ENCODE data around the gene MYO5C.

DNA sequence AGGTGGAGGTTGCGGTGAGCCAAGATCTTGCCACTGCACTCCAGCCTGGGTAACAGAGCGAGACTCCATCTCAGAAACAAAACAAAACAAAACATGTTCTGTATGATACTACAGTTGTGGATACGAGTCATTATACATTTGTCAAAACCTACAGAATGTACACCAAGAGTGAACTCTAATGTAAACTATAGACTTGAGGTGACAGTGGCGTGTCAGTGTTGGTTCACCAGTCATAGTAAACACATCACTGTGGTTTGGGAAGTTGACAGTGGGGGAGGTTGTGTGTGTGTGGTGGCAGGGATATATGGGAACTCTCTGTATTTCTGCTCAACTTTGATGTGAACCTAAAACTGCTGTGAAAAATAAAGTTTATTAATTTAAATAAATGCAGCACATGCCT lies 71.4 kb downstream of the MYO5C start:
- TF ChIP-seq, protein P1, sequence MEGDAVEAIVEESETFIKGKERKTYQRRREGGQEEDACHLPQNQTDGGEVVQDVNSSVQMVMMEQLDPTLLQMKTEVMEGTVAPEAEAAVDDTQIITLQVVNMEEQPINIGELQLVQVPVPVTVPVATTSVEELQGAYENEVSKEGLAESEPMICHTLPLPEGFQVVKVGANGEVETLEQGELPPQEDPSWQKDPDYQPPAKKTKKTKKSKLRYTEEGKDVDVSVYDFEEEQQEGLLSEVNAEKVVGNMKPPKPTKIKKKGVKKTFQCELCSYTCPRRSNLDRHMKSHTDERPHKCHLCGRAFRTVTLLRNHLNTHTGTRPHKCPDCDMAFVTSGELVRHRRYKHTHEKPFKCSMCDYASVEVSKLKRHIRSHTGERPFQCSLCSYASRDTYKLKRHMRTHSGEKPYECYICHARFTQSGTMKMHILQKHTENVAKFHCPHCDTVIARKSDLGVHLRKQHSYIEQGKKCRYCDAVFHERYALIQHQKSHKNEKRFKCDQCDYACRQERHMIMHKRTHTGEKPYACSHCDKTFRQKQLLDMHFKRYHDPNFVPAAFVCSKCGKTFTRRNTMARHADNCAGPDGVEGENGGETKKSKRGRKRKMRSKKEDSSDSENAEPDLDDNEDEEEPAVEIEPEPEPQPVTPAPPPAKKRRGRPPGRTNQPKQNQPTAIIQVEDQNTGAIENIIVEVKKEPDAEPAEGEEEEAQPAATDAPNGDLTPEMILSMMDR (conservative IDR thresholded peaks at IDR 0.05; ENCODE audit: low read depth, low read length), result no peak
- TF ChIP-seq MXI1 (IDR thresholded peaks at IDR 0.05; ENCODE audit: borderline replicate concordance, low read depth, low read length) (no peak), CEBPB (IDR thresholded peaks at IDR 0.05; ENCODE audit: low read depth, low read length) (no peak), POLR2A (IDR thresholded peaks at IDR 0.05; ENCODE audit: low read depth, low read length) (no peak), SMC3 (IDR thresholded peaks at IDR 0.05; ENCODE audit: low read depth, low read length) (no peak), RAD21 (IDR thresholded peaks at IDR 0.05; ENCODE audit: low read length) (no peak), RFX5 (IDR thresholded peaks at IDR 0.05; ENCODE audit: low read depth, low read length) (no peak), FOS (IDR thresholded peaks at IDR 0.05; ENCODE audit: low read depth, low read length) (no peak), MAFK (IDR thresholded peaks at IDR 0.05; ENCODE audit: low read depth, low read length) (no peak)
